HG02970 (cell line): Measurements from ENCODE around the gene DSCAML1.
"Not testable (repeated sequence)": the region's sequence is repeated elsewhere in the genome, so short reads cannot be mapped to it uniquely, and the experiment has no call there.

Experiments
- ATAC-seq: cut with Tn5 transposase; IDR thresholded peaks from one replicate; pipeline ENCODE4 v1.9.1; 2021; ENCODE audit warnings: mild to moderate bottlenecking, moderate library complexity, moderate number of reproducible peaks; ENCODE audit not compliant: unreplicated experiment, low FRiP score

DSCAML1 gene

GRCh38 chr11:117820071-117820470 is 23.1 kb upstream of the DSCAML1 start:
- no peak for ATAC-seq

GRCh38 chr11:117819096-117820040 is 22.4 kb upstream of the DSCAML1 start:
- ATAC-seq: no peak

DNA sequence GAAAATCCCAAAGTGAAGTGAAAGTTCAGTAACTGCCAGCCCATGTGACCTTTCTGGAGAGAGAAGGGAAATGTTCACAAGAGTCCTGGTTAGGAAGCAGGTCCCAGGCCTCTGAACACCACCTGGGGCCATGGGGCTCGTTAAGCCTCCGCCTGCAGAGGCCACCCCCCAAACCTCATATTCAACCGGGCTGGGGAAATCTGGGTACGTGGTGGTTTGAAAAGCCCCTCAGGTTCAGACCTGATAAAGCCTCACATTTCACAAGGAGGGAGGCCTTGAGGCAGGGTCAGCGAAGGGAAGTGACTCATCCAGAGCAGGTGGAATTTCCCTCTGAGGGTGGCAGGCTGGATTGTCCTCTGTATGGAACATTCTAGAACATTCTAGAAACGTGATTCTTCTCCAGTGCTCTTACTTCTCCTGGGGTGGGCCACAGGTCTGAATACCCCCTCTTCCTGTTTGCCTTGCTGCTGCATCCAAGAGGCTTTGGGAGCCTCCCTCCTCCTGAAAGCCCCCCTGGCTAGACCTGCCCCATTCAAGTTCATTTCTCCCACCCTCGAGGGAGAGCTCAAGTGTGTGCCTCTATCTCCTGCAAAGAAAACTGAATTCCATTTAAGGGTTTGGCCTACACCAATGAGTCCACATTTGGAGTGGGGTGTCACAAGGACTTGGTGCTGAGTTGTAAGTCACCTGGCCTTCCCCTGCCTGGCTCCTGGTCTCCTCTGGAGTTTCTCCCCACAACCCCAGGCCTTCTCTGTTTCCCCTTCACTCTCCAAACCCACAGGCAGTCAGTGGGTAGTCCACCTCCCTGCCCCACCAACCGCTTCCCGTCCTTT is 21.2 kb upstream of the DSCAML1 start:
- ATAC-seq: no peak

DNA sequence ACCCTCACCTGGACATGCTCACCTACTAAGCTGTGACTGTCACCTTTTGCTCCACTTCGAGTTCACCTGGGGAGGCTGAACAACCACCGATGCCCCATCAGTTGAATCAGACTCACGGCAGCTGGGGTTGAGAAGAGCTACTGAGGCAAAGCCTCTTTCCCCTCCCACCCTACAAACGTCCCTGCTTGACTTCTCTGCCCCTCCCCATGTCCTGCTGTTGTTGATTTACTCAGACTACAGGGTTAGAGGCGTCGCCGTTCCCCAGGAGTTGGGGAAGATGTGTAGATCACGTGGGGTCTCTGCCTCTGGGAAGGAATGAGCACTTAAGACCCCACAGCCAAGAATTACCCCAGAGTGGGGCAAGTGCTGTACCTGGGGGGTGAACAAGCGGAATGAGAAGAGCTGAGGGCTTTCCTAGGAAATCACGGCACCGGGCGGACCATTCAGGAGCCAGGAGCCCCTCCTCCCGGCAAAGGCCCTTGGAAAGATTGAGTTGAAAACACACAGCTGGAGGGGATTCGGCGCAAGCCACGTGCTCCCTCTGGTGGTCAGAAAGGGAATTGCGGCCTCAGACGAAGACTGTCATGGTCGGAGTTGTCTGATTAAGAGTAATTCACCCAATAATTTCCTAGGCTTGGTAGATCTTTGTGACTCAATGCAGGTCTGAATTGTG is 20.5 kb upstream of the DSCAML1 start:
- no peak for ATAC-seq

- ATAC-seq: no peak
These were observed 19.9 kb upstream of the DSCAML1 start for GRCh38 chr11:117816846-117817367.

DNA sequence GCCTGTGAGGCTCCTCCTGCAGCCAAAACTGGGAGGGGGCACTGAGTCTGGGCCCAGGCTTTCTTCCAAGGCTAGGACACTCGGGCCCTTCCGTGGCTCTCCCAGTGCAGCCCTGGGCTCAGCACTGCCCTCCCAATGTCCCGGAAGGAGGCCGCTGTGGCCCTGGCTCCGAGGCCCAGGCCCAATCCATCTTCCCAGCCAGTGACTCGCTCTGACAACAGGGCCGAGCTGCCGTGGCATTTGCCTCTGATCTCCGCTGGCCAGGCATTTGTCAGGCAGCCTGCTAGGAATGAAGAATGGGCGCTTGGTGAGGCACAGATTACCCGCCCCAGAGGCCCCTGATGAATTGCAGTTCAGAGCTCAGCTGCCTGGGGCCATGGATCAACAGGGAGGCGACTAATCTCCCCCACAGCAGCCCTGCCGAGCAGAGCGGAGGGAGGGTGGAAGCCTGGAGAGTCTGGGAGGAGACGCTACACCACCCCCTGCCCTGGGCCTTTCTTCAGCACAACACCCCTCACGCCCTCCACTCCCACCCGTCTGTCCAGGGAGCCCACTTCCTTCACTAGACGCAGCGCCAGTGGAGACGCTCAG is 19.2 kb upstream of the DSCAML1 start:
- ATAC-seq: no peak

DNA sequence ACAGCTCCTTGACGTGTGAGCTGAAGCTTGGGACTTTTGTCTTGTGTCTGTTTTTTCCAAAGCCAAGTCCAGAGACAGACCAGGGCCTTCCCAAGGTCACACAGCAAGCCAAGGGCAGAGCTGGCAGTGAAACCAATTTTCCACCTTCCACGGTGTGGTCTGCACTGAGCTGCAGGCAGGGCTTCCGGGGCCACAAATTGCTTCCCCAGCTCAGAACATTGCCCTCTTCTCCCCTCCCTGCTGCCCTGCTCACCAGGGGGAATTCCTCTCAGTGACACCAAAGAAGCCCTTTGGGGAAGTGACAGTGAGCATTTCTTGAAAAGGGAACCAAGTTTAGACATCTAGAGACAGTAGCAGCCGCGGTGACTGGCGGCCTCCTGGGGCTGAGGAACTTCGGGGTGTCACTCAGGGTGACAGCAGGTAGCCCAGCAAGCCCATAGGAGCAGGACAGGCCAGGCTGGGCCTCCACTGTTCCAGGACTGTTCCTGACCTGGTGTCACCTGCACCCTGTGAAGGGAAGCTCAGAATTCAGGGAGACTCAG is 18.3 kb upstream of the DSCAML1 start:
- peak; percentile 41 for ATAC-seq

GRCh38 chr11:117814766-117815261 is 17.8 kb upstream of the DSCAML1 start:
- ATAC-seq: peak; percentile 32

GRCh38 chr11:117814204-117814765 is 17.3 kb upstream of the DSCAML1 start:
- no peak for ATAC-seq

DNA sequence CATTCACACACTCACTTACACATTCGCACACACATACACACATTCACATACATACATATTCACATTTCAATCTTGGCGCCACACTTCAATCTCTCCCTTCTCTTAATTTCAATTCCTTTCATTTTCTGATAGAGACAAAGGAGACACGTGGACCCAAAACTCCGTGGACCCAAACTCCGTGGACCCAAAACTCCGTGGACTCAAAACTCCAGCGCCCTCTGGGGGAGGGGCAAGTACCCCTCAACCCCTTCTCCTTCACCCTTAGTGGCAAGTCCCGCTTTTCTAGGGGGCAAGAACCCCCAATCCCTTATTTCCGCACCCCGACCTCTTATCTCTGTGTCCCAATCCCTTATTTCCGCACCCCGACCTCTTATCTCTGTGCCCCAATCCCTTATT is 13.0 kb upstream of the DSCAML1 start:
- ATAC-seq: not testable (repeated sequence)

DNA sequence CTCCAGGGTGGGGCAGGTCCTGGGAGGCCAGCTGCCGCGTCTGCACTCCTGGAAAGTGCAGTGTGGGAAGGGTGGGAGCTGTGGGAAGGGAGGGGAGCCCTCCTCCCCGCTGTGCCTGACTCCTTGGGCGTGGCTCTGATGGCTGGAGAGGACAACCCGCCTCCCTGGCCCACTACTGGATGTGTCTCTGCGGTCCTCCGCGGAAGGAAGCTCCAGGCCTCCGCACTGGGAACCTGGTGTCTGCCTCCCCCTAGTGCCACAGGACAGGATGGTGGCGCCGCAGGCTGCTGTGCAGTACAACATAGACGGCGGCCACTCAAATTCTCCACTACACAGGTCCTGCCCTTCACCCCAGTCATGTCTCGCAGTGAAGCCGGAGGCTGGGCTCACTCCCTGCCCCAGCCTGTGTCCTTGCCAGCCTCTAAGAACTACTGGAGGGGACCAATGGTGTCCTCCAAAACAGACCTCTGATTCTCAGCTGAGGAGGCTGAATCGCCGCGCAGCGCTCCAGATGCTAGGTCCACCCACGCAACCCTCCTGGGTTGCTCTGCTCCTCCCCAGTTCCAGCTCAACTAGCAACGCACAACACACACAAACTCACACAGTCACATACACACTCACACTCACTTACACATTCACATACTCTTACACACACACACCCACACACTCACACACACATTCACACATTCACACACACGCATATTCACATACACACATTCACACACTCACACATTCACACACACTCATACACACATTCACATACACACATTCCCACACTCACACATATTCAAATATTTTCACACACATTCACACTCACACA is 12.4 kb upstream of the DSCAML1 start:
- ATAC-seq: no peak

DNA sequence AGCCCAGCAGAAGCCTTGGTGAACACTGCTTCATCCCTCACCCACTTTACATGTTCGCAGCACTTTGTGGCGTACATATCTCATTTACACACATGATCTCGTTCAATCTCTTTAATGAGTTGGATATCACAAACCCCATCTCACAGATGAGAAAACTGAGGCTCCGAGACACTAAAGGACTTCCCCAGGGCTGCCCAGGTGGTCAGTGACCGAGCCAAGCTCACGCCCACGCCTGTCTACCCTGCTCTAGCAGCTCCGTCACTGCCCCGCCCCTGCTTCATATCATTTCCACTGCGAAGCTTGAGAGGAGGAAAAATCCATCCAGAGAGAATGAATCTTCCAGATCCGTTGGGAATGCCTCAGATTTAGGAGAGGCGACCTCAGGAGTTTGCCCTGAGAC is 11.8 kb upstream of the DSCAML1 start:
- no peak for ATAC-seq

DNA sequence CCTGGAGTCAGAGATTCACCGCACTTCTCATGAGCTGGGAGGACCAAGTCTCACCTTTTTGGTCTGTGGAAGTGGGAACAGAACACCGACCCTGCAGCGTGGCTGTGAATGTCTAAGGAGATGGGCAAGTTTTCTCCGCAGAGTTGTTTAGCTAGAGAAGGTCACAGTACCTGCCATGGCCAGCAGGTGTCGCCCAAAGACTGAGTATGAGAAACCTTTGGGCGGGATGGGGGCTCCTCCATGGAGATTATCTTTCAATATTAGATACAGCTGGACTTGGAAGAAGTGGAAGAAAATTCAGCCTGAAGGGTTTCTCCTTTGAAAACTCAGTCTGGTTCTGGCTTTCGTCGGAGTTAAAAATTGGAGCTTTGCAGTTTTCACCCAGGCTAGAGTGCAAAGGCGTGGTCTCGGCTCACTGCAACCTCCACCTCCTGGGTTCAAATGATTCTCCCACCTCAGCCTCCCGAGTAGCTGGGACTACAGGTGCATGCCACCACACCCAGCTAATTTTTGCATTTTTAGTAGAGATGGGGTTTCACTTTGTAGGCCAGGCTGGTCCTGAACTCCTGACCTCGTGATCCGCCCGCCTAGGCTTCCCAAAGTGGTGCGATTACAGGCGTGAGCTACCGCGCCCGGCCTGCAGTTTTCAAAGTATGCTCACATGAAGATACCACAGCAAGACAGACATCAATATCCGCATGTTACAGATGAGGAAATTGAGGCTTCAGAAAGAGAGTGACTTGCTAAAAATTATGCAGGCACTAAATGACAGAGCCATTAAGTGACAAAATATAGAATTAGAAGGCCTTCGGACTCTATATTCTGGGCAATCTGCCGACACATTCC is 10.7 kb upstream of the DSCAML1 start:
- no peak for ATAC-seq

DNA sequence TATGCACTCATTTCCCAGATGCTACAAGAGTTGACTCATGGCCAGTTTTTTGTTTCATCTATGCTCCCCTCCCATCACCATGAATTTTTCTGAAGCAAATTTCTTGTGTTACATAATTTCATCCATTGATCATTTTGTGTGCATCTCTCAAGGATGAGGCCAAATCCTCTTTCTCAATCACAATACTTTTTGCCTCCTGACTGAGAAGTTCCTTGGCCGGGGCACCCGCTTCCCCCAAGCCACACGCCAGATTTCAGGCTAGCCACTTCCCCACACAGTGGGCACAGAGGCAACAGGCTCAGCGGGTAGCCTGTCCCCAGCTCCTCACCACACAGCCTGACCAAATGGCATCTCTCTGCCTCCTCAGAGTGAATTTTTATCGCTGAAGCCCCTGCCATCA is 9.8 kb upstream of the DSCAML1 start:
- ATAC-seq: no peak

DNA sequence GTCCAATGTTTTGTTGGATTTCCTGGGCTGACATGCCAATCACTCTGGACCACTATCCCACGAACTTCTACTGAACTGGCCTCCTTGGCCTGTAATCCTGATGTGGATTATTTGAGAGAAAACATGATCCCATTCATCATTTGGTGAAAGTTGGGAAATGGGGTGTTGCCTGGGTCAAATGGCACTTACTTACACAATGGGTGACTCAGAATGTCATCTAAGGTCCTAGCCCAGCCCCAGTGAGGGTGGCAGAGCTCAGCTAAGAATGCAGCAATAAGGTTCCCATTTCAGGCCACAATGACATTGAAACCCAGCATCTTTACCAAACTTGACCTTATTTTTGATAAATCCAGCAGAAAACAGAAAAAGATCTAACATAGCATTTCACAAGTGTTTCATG is 8.0 kb upstream of the DSCAML1 start:
- ATAC-seq: no peak

GRCh38 chr11:117803896-117804295 is 6.9 kb upstream of the DSCAML1 start:
- no peak for ATAC-seq

GRCh38 chr11:117799634-117800033 is 2.6 kb upstream of the DSCAML1 start:
- ATAC-seq: no peak

GRCh38 chr11:117796456-117796871 is 552 bp downstream of the DSCAML1 start:
- ATAC-seq: no peak
